GM13977 (cell line): ENCODE data around the gene BPIFB6.

Experiments used
- DNase-seq: peaks from one replicate; pipeline ENCODE4 v3.0.0; 2012; ENCODE audit warnings: low spot score
- in situ Hi-C: fragments of 300-500 bp; cut with MboI; formaldehyde crosslinking; loops from one replicate; pipeline ENCODE4 v1.12.0; 2022; ENCODE audit warnings: low sequenced_read_pairs, low pct_unique_long_range_greater_than_20kb, mixed read lengths, inconsistent platforms; ENCODE audit not compliant: unreplicated experiment
- TF ChIP-seq, protein P1 (sequence below): IDR thresholded peaks from 2 replicates; pipeline ENCODE4 v1.5.1; 2012; ENCODE audit warnings: mild to moderate bottlenecking, control low read depth; ENCODE audit not compliant: insufficient read depth; ENCODE audit errors: extremely low read depth, missing control alignments

The BPIFB6 gene

DNA sequence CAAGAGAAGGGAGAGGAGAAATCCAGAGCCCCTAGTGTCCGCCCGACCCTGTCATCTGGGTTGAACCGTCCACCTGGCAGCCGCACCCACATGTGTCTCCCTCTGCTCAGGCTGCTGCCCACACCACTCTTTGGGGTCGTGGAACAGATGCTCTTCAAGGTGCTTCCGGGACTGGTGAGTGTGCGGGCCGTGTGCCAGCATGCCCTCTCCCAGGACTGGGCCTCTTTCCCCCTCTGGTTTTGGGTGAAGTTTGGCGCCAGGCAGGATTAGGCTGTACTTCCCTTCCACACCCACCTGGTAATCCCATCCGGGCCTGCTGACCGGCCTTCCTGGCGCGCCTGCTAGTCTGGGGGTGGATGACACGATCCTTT is 30.2 kb downstream of the BPIFB6 start:
- TF ChIP-seq, protein P1, sequence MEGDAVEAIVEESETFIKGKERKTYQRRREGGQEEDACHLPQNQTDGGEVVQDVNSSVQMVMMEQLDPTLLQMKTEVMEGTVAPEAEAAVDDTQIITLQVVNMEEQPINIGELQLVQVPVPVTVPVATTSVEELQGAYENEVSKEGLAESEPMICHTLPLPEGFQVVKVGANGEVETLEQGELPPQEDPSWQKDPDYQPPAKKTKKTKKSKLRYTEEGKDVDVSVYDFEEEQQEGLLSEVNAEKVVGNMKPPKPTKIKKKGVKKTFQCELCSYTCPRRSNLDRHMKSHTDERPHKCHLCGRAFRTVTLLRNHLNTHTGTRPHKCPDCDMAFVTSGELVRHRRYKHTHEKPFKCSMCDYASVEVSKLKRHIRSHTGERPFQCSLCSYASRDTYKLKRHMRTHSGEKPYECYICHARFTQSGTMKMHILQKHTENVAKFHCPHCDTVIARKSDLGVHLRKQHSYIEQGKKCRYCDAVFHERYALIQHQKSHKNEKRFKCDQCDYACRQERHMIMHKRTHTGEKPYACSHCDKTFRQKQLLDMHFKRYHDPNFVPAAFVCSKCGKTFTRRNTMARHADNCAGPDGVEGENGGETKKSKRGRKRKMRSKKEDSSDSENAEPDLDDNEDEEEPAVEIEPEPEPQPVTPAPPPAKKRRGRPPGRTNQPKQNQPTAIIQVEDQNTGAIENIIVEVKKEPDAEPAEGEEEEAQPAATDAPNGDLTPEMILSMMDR: no peak
- in situ Hi-C loops: no loop called here
- DNase-seq: no peak

DNA sequence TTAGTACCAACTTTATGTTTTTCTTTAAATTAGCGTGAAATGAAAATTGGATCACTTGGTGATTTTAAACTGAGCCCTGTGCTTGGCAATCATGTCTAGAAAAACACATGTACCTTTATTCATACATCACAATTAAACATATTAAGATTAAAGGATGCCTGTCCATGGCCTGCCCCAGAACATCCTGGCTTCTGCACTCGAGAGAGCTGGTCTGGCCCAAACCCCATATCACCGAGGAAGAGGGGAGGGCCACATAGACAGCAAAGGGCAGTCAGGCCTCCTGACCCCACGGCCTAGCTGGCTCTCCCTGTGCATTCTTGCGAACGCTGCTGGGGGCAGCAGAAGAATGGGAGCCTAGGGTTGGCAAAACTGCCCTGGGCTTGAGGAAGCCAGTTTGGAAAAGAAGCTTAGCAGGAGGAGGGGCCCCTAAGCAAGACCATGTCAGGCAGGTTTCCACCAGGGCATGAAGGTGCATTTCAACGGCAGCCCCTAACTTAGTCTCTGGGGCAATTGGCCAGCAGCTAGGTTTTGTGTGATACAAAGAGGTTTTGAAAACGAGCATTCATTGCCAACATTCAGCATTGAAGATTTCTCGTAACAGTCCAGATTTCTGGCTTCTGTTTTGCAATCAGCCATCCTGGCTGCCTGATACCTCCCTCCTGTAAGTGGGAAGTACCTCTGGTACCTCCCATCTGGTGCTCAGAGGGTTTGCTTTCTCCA is 30.8 kb downstream of the BPIFB6 start:
- in situ Hi-C loops: no loop called here
- TF ChIP-seq, protein P1: no peak
- no peak for DNase-seq

DNA sequence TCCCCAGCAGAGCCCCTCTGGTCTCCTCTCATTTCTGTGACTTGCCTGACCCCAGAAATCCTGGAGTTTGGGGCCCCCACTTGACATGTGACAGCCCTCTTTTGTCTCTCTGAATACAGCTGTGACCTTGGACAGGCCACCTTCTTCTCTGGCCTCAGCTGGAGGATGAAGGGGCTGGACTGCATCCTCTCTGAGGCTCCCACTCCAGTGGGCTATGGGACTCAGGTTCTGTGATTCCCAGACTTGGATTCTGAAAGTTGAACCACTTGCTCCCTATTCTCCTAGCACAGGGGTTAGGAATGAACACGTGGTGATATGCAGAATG is 31.3 kb downstream of the BPIFB6 start:
- no peak for DNase-seq
- in situ Hi-C loops: no loop called here
- TF ChIP-seq, protein P1: no peak

DNA sequence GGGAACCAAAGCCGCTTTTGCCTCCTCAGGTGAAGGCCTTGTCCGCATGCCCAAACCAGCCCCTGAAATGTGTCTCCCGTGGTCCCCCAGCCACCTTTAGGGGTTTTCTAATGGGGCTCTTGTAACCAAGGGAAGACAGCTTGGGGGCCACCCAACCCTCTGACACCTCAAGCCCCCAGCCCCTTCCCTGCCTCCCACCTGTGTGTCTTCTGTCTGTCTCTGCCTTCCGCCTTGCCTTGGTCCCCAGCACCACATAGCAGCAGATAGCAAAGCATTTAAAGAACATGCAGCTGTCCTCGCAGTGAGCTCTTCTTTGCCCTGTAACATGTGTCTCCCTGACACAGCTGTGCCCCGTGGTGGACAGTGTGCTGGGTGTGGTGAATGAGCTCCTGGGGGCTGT is 31.8 kb downstream of the BPIFB6 start:
- TF ChIP-seq, protein P1: no peak
- in situ Hi-C loops: no loop called here

DNA sequence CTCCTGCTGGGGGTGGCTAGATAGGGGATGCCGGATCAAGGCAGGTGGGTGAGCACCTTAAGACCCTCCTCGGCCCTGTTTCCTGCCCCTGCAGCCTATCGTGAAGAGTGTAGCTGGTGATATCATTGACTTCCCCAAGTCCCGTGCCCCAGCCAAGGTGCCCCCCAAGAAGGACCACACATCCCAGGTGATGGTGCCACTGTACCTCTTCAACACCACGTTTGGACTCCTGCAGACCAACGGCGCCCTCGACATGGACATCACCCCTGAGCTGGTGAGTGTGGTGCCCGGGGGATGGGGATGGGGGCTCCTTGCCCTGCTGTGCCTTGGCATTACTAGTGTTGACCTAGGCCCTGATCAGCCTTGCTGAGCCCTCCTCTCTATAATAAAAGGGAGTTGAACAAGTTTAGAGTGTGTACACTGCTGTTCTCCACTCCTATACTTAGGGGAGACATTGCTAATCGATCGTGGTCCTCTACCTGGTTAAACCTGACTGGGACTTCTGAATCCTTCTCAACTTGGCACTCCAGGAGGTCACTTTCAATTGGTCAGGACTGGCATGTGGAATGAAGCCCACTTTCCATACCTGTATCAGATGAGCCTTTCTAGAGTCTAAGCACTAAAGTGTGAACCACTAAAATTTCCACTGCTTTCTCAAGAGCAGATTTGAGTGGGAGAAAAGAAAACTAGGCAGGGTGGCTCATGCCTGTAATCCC is 33.3 kb downstream of the BPIFB6 start:
- DNase-seq: no peak
- TF ChIP-seq, protein P1: no peak
- in situ Hi-C loops: no loop called here

More for the DNA sequence above, 31.8 kb downstream of the BPIFB6 start:
- no peak for DNase-seq

DNA sequence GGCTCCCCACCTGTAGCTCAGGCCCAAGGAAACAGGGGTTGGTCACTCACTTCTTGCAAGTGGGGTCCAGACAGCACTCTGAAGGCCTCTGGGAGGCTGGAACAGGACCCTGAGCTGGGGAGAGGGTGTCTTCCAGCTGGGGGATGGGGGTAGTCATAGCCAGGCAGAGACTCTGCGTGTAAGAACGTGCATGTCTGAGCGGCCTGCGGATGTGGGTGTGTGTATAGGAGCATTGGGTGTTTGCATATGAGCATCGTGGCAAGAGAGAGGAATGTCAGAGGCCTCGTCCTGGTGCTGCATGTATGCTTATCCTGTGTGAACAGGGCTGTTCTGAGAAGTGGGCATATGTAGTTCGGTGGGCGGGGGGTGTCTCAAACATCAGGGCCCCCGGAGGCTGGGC is 34.3 kb downstream of the BPIFB6 start:
- in situ Hi-C loops: no loop called here
- TF ChIP-seq, protein P1: no peak
- no peak for DNase-seq
